Smooth muscle cell (in vitro differentiated cells): ENCODE measurements around the gene ADAMTS16. TPM values are rescaled to one million over a fixed set of nuclear protein-coding genes. Genes with fewer than 3 reads are reported as not detected.

Source experiments
- DNase-seq: peaks from one replicate; lab custom pipeline; 2025; ENCODE audit not compliant: unreplicated experiment; lab: John Stamatoyannopoulos, UW
- H2AFZ ChIP-seq: fragments of 200-600 bp; sonication (generic); 2 replicates; pipeline ENCODE4 v1.6.0; 2016; ENCODE audit warnings: antibody characterized with exemption, low read depth, mild to moderate bottlenecking
- H3F3A ChIP-seq: fragments of 200-600 bp; sonication (generic); 2 replicates; pipeline ENCODE4 v1.6.0; 2017; ENCODE audit warnings: antibody characterized with exemption, low read depth
- H3K27ac ChIP-seq: fragments of 200-600 bp; sonication (generic); 2 replicates; pipeline ENCODE4 v1.5.1; 2016; ENCODE audit warnings: low read depth, mild to moderate bottlenecking
- H3K27me3 ChIP-seq: fragments of 200-600 bp; sonication (generic); 2 replicates; pipeline ENCODE4 v1.6.1; 2016; ENCODE audit warnings: low read depth, mild to moderate bottlenecking
- H3K36me3 ChIP-seq: fragments of 200-600 bp; sonication (generic); 2 replicates; pipeline ENCODE4 v1.5.1; 2016; ENCODE audit warnings: low read depth
- H3K4me1 ChIP-seq: fragments of 200-600 bp; sonication (generic); 2 replicates; pipeline ENCODE4 v1.5.1; 2016; ENCODE audit warnings: low read depth
- H3K4me2 ChIP-seq: fragments of 200-600 bp; sonication (generic); 2 replicates; pipeline ENCODE4 v1.6.0; 2016; ENCODE audit warnings: mild to moderate bottlenecking
- H3K4me3 ChIP-seq: fragments of 200-600 bp; sonication (generic); 2 replicates; pipeline ENCODE4 v1.5.1; 2016; ENCODE audit warnings: mild to moderate bottlenecking
- H3K79me2 ChIP-seq: fragments of 200-600 bp; sonication (generic); 2 replicates; pipeline ENCODE4 v1.6.0; 2016; ENCODE audit warnings: low read depth, mild to moderate bottlenecking
- H3K9ac ChIP-seq: fragments of 200-600 bp; sonication (generic); 2 replicates; pipeline ENCODE4 v1.6.0; 2016; ENCODE audit warnings: low read depth
- H3K9me3 ChIP-seq: fragments of 200-600 bp; sonication (generic); replicated peaks from 2 replicates; pipeline ENCODE4 v1.5.1; 2016; ENCODE audit warnings: low read depth
- H4K20me1 ChIP-seq: fragments of 200-600 bp; sonication (generic); 2 replicates; pipeline ENCODE4 v1.6.0; 2016; ENCODE audit warnings: low read depth
- CTCF ChIP-seq: fragments of 200-600 bp; sonication (generic); IDR thresholded peaks from 2 replicates; pipeline ENCODE4 v1.5.1; 2017; ENCODE audit warnings: borderline replicate concordance, mild to moderate bottlenecking, antibody characterized with exemption; ENCODE audit not compliant: insufficient read depth, poor library complexity, severe bottlenecking
- WGBS: methylation state at CpG from one replicate; pipeline ENCODE4 v1.1.7; 2016; ENCODE audit warnings: low lambda C conversion rate; 5-methylcytosine and 5-hydroxymethylcytosine counted together
- polyA plus RNA-seq: library from polyadenylated mRNA; unstranded; fragments of >200 nt; fragmentation: Nextera tagmentation; extraction: Ambion mirVana; gene quantifications from 2 replicates; pipeline ENCODE4 v1.2.1, GENCODE V29; 2016
- total RNA-seq: library from RNA; depleted of rRNA; stranded (reverse); fragments of >200 nt; gene quantifications from 2 replicates; pipeline ENCODE4 v1.2.3, GENCODE V29; 2014

The ADAMTS16 gene
- total and polyA plus RNA-seq, 2 experiments from 2014 or later: 4.7 to 6.2 TPM

- no peak for TF ChIP-seq CTCF
- no peaks in the 10 kb centered on the region for H3K4me1 ChIP-seq
- 94% methylated on average over 6 of the region's 6 CpGs for WGBS
- H3K79me2 ChIP-seq: no peaks in the 10 kb centered on the region
- no peaks in the 10 kb centered on the region for H3K27me3 ChIP-seq
- no peak for DNase-seq
- no peak overlapping the region for H3K9ac ChIP-seq
- H4K20me1 ChIP-seq: no peaks in the 10 kb centered on the region
- peaks cover 16% of the 10 kb centered on the region for H3K9me3 ChIP-seq
- no peak overlapping the region for H3K4me3 ChIP-seq
- no peaks in the 10 kb centered on the region for H3K36me3 ChIP-seq
- no peak overlapping the region for H3K27ac ChIP-seq
- H3F3A ChIP-seq: no peaks in the 10 kb centered on the region
- H2AFZ ChIP-seq: no peak overlapping the region
- no peak overlapping the region for H3K4me2 ChIP-seq
These were observed 110.6 kb downstream of the ADAMTS16 start for GRCh38 chr5:5250758-5251157.

DNA sequence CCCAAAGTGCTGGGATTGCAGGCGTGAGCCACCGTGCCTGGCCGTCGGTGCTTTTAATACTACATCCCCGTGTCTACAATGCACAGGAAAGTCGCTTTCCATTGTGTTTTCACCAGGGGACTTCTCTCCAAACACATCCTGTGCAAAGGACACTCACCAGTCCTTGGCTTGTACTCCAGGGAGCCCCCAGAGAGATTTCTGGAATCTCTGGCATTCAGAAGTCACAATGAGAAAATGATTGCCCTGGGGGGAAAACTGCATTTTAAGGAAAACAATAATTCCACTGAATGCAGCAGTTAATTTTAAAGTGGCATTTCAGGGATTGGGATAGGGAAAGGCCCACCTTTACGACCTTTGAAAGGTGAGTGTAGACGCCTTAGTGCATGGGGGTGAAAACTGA is 112.0 kb downstream of the ADAMTS16 start:
- Histone ChIP-seq H3K4me3 (no peak overlapping the region), H3K79me2 (no peaks in the 10 kb centered on the region), H3K4me1 (no peaks in the 10 kb centered on the region), H3K27me3 (no peaks in the 10 kb centered on the region), H3K4me2 (no peak overlapping the region), H4K20me1 (no peaks in the 10 kb centered on the region), H3F3A (no peaks in the 10 kb centered on the region), H2AFZ (no peak overlapping the region), H3K36me3 (no peaks in the 10 kb centered on the region), H3K27ac (no peak overlapping the region), H3K9ac (no peak overlapping the region), H3K9me3 (peaks cover 20% of the 10 kb centered on the region)
- TF ChIP-seq CTCF: no peak
- DNase-seq: no peak
- WGBS: 80% methylated on average over 8 of the region's 8 CpGs

GRCh38 chr5:5257353-5257752 is 117.2 kb downstream of the ADAMTS16 start:
- H3K4me2 ChIP-seq: no peak overlapping the region
- H2AFZ ChIP-seq: no peak overlapping the region
- DNase-seq: no peak
- no peaks in the 10 kb centered on the region for H3K4me1 ChIP-seq
- WGBS: 94% methylated on average over 5 of the region's 5 CpGs
- no peaks in the 10 kb centered on the region for H3K27me3 ChIP-seq
- no peak overlapping the region for H3K4me3 ChIP-seq
- no peaks in the 10 kb centered on the region for H3F3A ChIP-seq
- no peaks in the 10 kb centered on the region for H3K79me2 ChIP-seq
- H3K9me3 ChIP-seq: peaks cover 20% of the 10 kb centered on the region
- no peaks in the 10 kb centered on the region for H4K20me1 ChIP-seq
- no peak overlapping the region for H3K9ac ChIP-seq
- H3K36me3 ChIP-seq: no peaks in the 10 kb centered on the region
- no peak overlapping the region for H3K27ac ChIP-seq
- no peak for TF ChIP-seq CTCF

- Histone ChIP-seq H3K4me1 (no peaks in the 10 kb centered on the region), H3K36me3 (no peaks in the 10 kb centered on the region), H3K27me3 (no peaks in the 10 kb centered on the region), H3K4me2 (no peak overlapping the region), H3K27ac (no peak overlapping the region), H3F3A (no peaks in the 10 kb centered on the region), H4K20me1 (no peaks in the 10 kb centered on the region), H3K9me3 (peaks cover 20% of the 10 kb centered on the region), H3K4me3 (no peak overlapping the region), H3K9ac (no peak overlapping the region), H3K79me2 (no peaks in the 10 kb centered on the region), H2AFZ (no peak overlapping the region)
- 100% methylated on average over 1 of the region's 1 CpG for WGBS
- TF ChIP-seq CTCF: no peak
- DNase-seq: no peak
These were observed 118.4 kb downstream of the ADAMTS16 start for GRCh38 chr5:5258564-5258963.
